Liver (tissue), 9 donors: ENCODE measurements around the gene SCART1. TPM values are rescaled to one million over a fixed set of nuclear protein-coding genes. Genes with fewer than 3 reads are reported as not detected.

Experiments
- DNase-seq: peaks from one replicate; pipeline ENCODE4 v3.0.0-alpha.2; 2017; ENCODE audit warnings: low spot score
- H3K27ac ChIP-seq, 2 donors: one replicate each; pipeline ENCODE4 v1.7.0; 2013; ENCODE audit warnings: inconsistent platforms in 2 of 2, low read length in 2 of 2, control low read depth in 1 of 2, low read depth in 1 of 2, mild to moderate bottlenecking in 1 of 2
- H3K27me3 ChIP-seq, 4 donors: one replicate each; pipeline versions ENCODE4 v1.6.1 to v1.7.0; 2013; ENCODE audit warnings: low read length in 3 of 4, inconsistent platforms in 1 of 4, mild to moderate bottlenecking in 1 of 4, moderate library complexity in 1 of 4; ENCODE audit not compliant: control insufficient read depth in 4 of 4, insufficient read depth in 4 of 4
- H3K36me3 ChIP-seq, 4 donors: one replicate each; pipeline versions ENCODE4 v1.6.1 to v1.7.0; 2013; ENCODE audit warnings: low read length in 3 of 4, mild to moderate bottlenecking in 3 of 4, low read depth in 1 of 4, moderate library complexity in 1 of 4; ENCODE audit not compliant: control insufficient read depth in 4 of 4, insufficient read depth in 3 of 4
- H3K4me1 ChIP-seq, 4 donors: one replicate each; pipeline versions ENCODE4 v1.6.1 to v1.7.0; 2013; ENCODE audit warnings: low read length in 3 of 4, mild to moderate bottlenecking in 3 of 4, moderate library complexity in 1 of 4; ENCODE audit not compliant: control insufficient read depth in 4 of 4, insufficient read depth in 4 of 4
- H3K4me3 ChIP-seq, 3 donors: one replicate each; pipeline versions ENCODE4 v1.6.1 to v1.7.0; 2013; ENCODE audit warnings: low read length in 3 of 3, control low read depth in 1 of 3, low read depth in 1 of 3, mild to moderate bottlenecking in 1 of 3
- H3K9ac ChIP-seq, 2 donors: one replicate each; pipeline ENCODE4 v1.7.0; 2013; ENCODE audit warnings: low read length in 2 of 2, mild to moderate bottlenecking in 2 of 2, moderate library complexity in 2 of 2, control low read depth in 1 of 2, low read depth in 1 of 2
- H3K9me3 ChIP-seq, 4 donors: one replicate each; pipeline versions ENCODE4 v1.6.1 to v1.7.0; 2013; ENCODE audit warnings: low read length in 3 of 4; ENCODE audit not compliant: control insufficient read depth in 4 of 4
- ATF3 ChIP-seq: IDR thresholded peaks from 2 replicates; pipeline ENCODE4 v1.6.1; 2016; ENCODE audit warnings: antibody characterized with exemption
- CTCF ChIP-seq: fragments of 150-350 bp; IDR thresholded peaks from 2 replicates; pipeline ENCODE4 v1.5.1; 2017; ENCODE audit warnings: improper control_type of control experiment, low read depth, low read length; ENCODE audit not compliant: missing input control
- EGR1 ChIP-seq, 2 donors: IDR thresholded peaks; 2 replicates each; pipeline ENCODE4 v1.6.1; 2016 to 2018; ENCODE audit warnings: antibody characterized with exemption in 2 of 2, low read depth in 2 of 2
- FOXA1 ChIP-seq: IDR thresholded peaks from 2 replicates; pipeline ENCODE4 v1.6.1; 2016; ENCODE audit warnings: antibody characterized with exemption
- FOXA2 ChIP-seq: IDR thresholded peaks from 2 replicates; pipeline ENCODE4 v1.6.1; 2016; ENCODE audit warnings: antibody characterized with exemption
- GABPA ChIP-seq, 2 donors: IDR thresholded peaks in 1 of 2; conservative IDR thresholded peaks in 1 of 2; 2 replicates each; pipeline ENCODE4 v1.6.1; 2016; ENCODE audit warnings: antibody characterized with exemption in 2 of 2, mild to moderate bottlenecking in 1 of 2, moderate library complexity in 1 of 2
- HNF4A ChIP-seq, 2 donors: conservative IDR thresholded peaks; 2 replicates each; pipeline ENCODE4 v1.6.1; 2016; ENCODE audit warnings: antibody characterized with exemption in 2 of 2, mild to moderate bottlenecking in 2 of 2
- HNF4G ChIP-seq: IDR thresholded peaks from 2 replicates; pipeline ENCODE4 v1.6.1; 2016; ENCODE audit warnings: antibody characterized with exemption
- JUND ChIP-seq, 2 donors: IDR thresholded peaks; 2 replicates each; pipeline ENCODE4 v1.6.1; 2016; ENCODE audit warnings: antibody characterized with exemption in 2 of 2
- MAX ChIP-seq: IDR thresholded peaks from 2 replicates; pipeline ENCODE4 v1.6.1; 2016; ENCODE audit warnings: antibody characterized with exemption
- NR2F2 ChIP-seq: IDR thresholded peaks from 2 replicates; pipeline ENCODE4 v1.6.1; 2016; ENCODE audit warnings: antibody characterized with exemption
- RAD21 ChIP-seq, 2 donors: IDR thresholded peaks; 2 replicates each; pipeline ENCODE4 v1.6.1; 2016; ENCODE audit warnings: antibody characterized with exemption in 2 of 2, mild to moderate bottlenecking in 2 of 2
- REST ChIP-seq: IDR thresholded peaks from 2 replicates; pipeline ENCODE4 v1.6.1; 2016; ENCODE audit warnings: antibody characterized with exemption, mild to moderate bottlenecking
- RXRA ChIP-seq, 2 donors: IDR thresholded peaks; 2 replicates each; pipeline ENCODE4 v1.6.1; 2017 to 2018; ENCODE audit warnings: antibody characterized with exemption in 2 of 2, mild to moderate bottlenecking in 1 of 2
- SP1 ChIP-seq: IDR thresholded peaks from 2 replicates; pipeline ENCODE4 v1.6.1; 2018; ENCODE audit warnings: antibody characterized with exemption, mild to moderate bottlenecking
- TAF1 ChIP-seq: conservative IDR thresholded peaks from 2 replicates; pipeline ENCODE4 v1.6.1; 2016; ENCODE audit warnings: antibody characterized with exemption, mild to moderate bottlenecking
- YY1 ChIP-seq: IDR thresholded peaks from 2 replicates; pipeline ENCODE4 v1.6.1; 2016; ENCODE audit warnings: antibody characterized with exemption, mild to moderate bottlenecking
- ZBTB33 ChIP-seq: IDR thresholded peaks from 2 replicates; pipeline ENCODE4 v1.6.1; 2016; ENCODE audit warnings: antibody characterized with exemption
- WGBS: extraction: QIAGEN DNeasy Blood & Tissue Kit; methylation state at CpG from one replicate; pipeline ENCODE4 v1.1.7; 2013; 5-methylcytosine and 5-hydroxymethylcytosine counted together
- polyA plus RNA-seq, 2 donors: library from polyadenylated mRNA; stranded (reverse) in 1 of 2; unstranded in 1 of 2; fragments of 200-250 nt in 1 of 2; fragments of >200 nt in 1 of 2; fragmentation: Nextera tagmentation in 1 of 2; extraction: Ambion mirVana in 1 of 2; gene quantifications; one replicate each; pipeline versions ENCODE4 v1.2.1 to v1.2.3, GENCODE V29; 2013 to 2015
- total RNA-seq, 2 donors: library from RNA; depleted of rRNA; stranded (reverse); fragments of >200 nt; gene quantifications; one replicate each; pipeline ENCODE4 v1.2.3, GENCODE V29; 2014
- donor health status: healthy.
- donor health status: healthy.
- donor health status: healthy.
- donor health status: healthy.
- donor health status: healthy.

The SCART1 gene
- total and polyA plus RNA-seq, 4 donors: 0.32 to 1.1 (median 0.68) TPM

GRCh38 chr10:133475821-133476640, 22.3 kb downstream of the SCART1 start:
- no peak for DNase-seq
- 80% methylated on average over 11 of the region's 11 CpGs for WGBS
- Histone ChIP-seq H3K4me1 (no peaks in the 10 kb centered on the region), H3K9me3 (no peaks in the 10 kb centered on the region), H3K27ac (no peak overlapping the region), H3K9ac (no peak overlapping the region), H3K27me3 (no peaks in the 10 kb centered on the region), H3K36me3 (no peaks in the 10 kb centered on the region), H3K4me3 (no peak overlapping the region)
- TF ChIP-seq RAD21 (IDR thresholded peaks at IDR 0.05): no peak
- no peak for TF ChIP-seq GABPA (IDR thresholded peaks at IDR 0.05 in 1 of 2, conservative IDR thresholded peaks at IDR 0.05 in 1 of 2)
- no peak for TF ChIP-seq CTCF
- no peak for TF ChIP-seq FOXA1
- TF ChIP-seq ATF3: no peak
- TF ChIP-seq ZBTB33: no peak
- TF ChIP-seq SP1: no peak
- TF ChIP-seq YY1: no peak
- no peak for TF ChIP-seq REST
- TF ChIP-seq EGR1 (IDR thresholded peaks at IDR 0.05; ENCODE audit: low read depth in 2 of 2): no peak
- TF ChIP-seq HNF4G: no peak
- no peak for TF ChIP-seq FOXA2
- TF ChIP-seq MAX: no peak
- no peak for TF ChIP-seq TAF1
- TF ChIP-seq HNF4A (conservative IDR thresholded peaks at IDR 0.05): no peak
- TF ChIP-seq RXRA (IDR thresholded peaks at IDR 0.05): no peak
- TF ChIP-seq JUND (IDR thresholded peaks at IDR 0.05): no peak
- no peak for TF ChIP-seq NR2F2
